NCI-H2107 treated with DMSO at 0.1 percent for 48 hours (cell line): ENCODE measurements around the gene PRKCA.
A peak's percentile ranks its signal among the peaks of the same experiment; 100 is the strongest.
"Not testable (repeated sequence)": the region's sequence is repeated elsewhere in the genome, so short reads cannot be mapped to it uniquely, and the experiment has no call there.

ENCODE experiments used
- DNase-seq: peaks from one replicate; lab custom pipeline; 2025; ENCODE audit not compliant: unreplicated experiment; lab: John Stamatoyannopoulos, UW

The PRKCA gene

DNA sequence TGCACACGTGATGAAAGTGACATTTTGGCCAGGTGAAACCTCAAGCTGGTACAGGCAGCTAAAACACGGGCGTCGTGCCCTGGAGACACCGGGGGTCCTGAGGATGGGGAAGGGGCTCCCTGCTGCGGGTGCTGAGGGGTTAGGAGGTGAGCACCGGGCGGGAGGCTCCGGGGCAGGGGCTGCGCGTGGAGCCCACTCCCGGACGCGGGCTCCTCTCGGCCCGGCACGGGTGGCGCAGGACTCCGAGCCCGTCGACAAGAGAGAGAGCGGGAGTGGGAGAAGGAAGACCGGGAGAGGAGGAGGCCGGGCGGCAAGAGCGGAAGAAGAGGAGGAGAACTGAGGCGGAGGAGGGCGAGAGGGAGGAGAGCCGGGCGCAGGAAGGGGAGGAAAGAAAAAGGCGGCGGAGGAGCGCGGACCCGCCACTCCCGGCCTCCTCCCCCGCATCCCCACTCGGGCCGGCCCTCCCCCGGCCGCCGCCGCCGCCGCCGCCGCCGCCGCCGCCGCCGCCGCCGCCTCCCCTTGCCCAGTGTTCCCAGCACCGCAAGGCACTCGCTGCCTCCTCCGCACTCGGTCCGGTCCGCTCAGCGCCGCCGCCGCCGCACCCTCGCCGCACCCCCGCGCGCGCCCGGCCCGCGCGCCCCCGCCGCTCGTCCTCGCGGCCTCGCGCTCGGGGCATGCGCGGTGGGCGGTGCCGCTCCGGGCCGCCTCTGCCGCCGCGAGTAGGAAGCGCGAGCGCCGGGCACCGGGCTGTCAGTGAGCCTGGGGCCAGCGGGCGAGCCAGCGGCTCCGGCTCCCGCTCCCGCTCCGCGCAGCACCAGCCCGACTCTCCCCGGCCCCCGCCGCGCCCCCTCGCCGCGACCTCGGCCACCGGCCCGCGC is at the start of gene PRKCA:
TSS of gene PRKCA (plus strand) at position 750 of the 878 bp plus-strand sequence.
- DNase-seq: no peak

GRCh38 chr17:66253458-66253857 is 49.0 kb upstream of the PRKCA start:
- not testable (repeated sequence) for DNase-seq

- peak; percentile 71 for DNase-seq
Measured at GRCh38 chr17:66255112-66255511, 47.3 kb upstream of the PRKCA start.

DNA sequence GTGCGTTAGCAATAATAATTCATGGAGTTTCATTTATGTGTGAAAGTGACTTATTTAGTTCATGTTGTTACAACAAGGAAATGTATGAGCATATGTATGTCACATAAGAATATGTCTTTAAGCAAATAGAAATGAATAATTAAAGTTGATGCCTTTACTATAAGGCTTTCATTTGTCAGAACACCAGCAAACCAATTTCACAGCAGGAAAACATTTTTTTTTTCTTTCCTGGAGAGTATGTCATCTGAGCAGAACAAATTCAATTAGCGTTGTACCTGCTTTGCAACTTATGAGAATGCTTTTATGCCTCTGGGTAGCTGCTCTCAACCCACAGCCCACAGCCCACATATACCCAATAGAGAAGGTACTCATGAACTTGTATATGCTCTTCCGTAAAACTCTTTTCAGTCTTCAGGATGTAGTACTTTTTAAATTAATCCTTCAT is 46.9 kb upstream of the PRKCA start:
- peak; percentile 4 for DNase-seq

- DNase-seq: no peak
Measured at GRCh38 chr17:66260275-66260674, 42.1 kb upstream of the PRKCA start.

DNA sequence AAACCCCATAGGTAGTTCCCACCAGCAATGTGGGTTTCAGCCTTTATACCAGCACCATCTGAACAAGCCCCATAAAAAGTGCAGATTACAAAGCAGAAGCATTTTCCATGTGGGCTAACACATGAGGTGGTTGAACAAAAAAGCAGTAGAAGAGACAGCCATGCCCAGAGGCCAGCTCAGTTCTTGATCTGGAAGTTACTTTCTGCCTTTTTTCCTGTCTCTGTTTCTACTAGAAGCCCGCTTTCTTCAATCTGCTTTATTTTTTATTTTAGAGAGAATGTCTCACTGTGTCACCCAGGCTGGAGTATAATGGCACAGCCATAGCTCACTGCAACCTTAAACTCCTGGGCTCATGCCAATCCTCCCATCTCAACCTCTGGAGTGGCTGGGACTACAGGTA is 41.7 kb upstream of the PRKCA start:
- DNase-seq: no peak

GRCh38 chr17:66262767-66263166 is 39.6 kb upstream of the PRKCA start:
- DNase-seq: no peak

GRCh38 chr17:66264696-66265095 is 37.7 kb upstream of the PRKCA start:
- no peak for DNase-seq

GRCh38 chr17:66268247-66268927 is 34.0 kb upstream of the PRKCA start:
- DNase-seq: no peak

- no peak for DNase-seq
Measured at GRCh38 chr17:66270106-66270505, 32.3 kb upstream of the PRKCA start.

DNA sequence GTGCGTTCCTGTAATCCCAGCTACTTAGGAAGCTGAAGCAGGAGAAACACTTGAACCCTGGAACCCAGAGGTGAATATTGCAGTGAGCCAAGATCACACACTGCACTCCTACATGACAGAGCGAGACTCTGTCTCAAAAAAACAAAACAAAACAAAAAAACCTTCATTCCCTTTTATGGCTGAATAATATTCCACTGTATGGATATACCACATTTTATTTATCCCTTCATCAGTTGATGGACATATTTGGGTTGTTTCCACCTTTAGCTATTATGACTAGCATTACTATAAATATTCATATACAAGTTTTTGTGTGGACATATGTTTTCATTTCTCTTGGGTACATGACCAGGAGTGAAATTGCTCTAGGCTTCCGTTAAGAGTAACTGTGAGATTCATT is 30.9 kb upstream of the PRKCA start:
- DNase-seq: no peak

DNA sequence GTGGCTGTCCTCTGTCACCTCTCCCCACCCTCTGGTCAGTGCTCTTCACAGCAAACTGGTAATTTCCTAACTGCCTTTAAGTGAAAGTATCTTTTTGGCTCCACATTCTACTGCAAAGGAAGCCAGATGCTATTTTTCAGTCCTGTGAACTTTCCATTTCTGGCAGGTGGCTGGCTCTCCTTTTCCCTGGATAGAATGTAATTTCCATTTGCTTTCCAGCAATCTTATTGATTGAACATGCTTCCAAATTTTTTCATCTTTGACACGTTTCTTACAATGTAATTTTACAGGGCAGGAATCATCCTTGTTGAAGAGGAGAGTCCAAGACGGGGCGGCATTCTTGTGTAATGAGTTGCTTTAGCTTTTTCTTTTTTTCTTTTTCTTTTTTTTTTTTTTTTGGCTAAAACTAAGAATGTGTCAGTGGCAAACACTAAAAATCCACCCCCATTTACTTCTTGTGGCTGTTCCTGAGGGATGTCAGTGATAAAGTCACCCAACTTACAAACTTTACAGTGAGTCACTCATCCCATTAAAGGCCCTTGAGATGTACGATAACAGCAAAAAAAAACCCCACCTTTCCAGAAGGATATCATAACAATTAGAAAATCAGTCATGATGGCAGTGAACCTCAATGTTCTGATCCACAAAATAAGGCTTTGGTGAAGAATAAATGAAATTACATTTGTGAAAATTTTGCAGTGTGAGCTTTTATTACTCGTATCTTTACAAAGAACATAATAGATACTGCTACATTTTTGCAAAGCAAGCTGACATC is 29.4 kb upstream of the PRKCA start:
- no peak for DNase-seq

- DNase-seq: no peak
Measured at GRCh38 chr17:66273586-66273848, 28.9 kb upstream of the PRKCA start.

DNA sequence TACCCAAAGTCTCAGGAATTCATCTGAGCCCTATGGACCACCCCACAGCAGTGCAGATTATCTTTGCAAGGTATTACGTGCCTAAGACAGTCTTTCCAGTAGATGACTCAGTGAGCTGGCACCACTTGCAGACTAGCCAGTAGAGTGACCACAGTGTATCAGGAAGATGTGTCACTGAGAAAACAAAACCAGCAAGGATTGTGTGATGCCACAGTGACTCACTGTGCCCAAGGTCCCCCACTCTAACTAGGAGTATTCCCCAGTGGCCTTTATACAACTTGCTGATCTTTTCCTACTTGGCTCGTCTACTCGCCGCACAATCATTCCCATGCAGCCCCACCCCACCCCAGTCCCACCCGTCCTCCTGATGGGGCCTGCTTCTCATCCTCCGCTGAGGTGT is 26.8 kb upstream of the PRKCA start:
- DNase-seq: no peak

- no peak for DNase-seq
Measured at GRCh38 chr17:66276328-66276937, 26.0 kb upstream of the PRKCA start.

DNA sequence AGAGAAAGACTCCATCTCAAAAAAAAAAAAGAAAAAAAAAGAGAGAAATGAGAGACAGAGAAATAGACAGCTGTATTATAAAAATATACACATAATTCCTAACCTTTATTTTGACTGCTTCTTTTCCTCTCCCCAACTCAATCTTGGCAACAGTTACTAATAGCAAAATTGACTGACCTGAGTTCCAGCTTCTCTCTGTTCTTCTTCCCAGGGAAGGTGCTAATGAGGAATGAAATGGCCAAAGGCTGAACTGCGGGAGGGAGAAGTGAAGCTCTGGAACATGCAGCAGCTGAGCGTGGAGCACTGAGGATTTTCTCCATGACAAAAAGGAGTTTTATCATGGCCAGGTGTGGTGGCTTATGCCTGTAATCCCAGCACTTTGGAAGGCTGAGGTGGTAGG is 25.2 kb upstream of the PRKCA start:
- DNase-seq: no peak

DNA sequence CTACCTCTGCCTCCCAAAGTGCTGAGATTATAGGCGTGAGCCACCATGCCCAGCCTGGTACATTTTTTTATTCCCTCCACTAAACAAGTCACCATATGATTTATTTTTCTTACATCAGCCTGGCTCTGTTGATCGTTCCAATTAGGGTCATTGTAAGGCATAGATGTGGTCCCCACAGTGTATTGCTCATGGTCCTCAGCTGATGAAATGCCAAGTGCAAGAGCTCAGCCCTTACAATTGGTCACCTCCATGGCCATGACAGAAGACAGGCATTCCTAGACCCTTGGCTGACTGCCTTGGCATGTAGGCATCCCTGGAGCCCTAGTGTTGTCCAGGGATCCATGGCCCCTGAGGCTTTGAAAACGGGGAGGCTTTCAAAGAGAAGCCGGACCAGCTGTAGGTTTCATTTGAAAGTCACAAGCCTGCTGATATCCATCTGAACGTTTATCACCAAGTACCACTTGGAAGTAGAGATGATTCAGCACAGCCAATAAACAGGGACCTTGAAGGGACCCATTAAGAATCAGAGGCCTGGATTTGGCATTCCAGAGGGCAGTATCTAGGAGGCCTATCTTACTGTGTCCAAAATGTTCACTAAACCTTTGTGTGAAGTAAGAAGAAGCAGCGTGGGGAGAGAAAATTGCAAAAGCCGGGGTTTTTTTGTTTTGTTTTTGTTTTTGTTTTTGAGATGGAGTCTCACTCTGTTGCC is 20.6 kb upstream of the PRKCA start:
- DNase-seq: no peak

GRCh38 chr17:66283296-66283934 is 19.0 kb upstream of the PRKCA start:
- no peak for DNase-seq

- DNase-seq: no peak
Measured at GRCh38 chr17:66283971-66284370, 18.4 kb upstream of the PRKCA start.

DNA sequence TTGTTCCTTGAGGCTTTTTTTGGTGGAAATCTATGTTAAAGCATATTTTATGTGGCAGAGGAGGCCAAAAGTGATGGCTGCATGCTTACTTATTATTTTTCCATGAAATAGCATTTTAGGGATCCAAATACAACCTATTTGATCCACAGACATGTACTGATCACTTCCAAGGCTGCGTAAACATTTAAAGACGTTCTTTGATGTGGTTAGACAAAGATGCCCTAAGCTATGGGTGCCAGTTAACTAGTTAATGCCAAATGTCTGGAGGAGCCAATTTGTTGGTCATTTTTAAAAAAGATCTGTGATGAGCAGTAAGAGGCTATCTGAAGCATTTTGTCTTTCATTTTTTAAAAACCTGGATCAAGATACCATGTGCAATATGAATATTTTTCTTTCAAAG is 17.3 kb upstream of the PRKCA start:
- DNase-seq: no peak
